Kidney (tissue), 14 donors: Measurements from ENCODE around the gene MPI. TPM values are rescaled to one million over a fixed set of nuclear protein-coding genes. Genes with fewer than 3 reads are reported as not detected.
"Not testable (repeated sequence)": the region's sequence is repeated elsewhere in the genome, so short reads cannot be mapped to it uniquely, and the experiment has no call there.

Experiments used
- DNase-seq, 5 donors: peaks; one replicate each; pipeline ENCODE4 v3.0.0-alpha.2; 2013 to 2020
- FAIRE-seq: peaks from 2 replicates; lab custom pipeline; 2012; peaks lifted over from hg19 to GRCh38; lab: Jason Lieb, UNC
- H3K27ac ChIP-seq, 2 donors: one replicate each; pipeline ENCODE4 v1.7.0; 2013; ENCODE audit warnings: low read depth in 2 of 2, low read length in 2 of 2, inconsistent platforms in 1 of 2
- H3K27me3 ChIP-seq: one replicate; pipeline ENCODE4 v1.7.1; 2013; ENCODE audit warnings: low read length, inconsistent platforms; ENCODE audit not compliant: control insufficient read depth, insufficient read depth
- H3K36me3 ChIP-seq, 3 donors: one replicate each; pipeline versions ENCODE4 v1.7.0 to v1.7.1; 2013; ENCODE audit warnings: low read length in 3 of 3, control low read depth in 1 of 3, inconsistent platforms in 1 of 3; ENCODE audit not compliant: insufficient read depth in 3 of 3, control insufficient read depth in 2 of 3
- H3K4me1 ChIP-seq, 3 donors: one replicate each; pipeline versions ENCODE4 v1.7.0 to v1.7.1; 2013; ENCODE audit warnings: low read length in 3 of 3, inconsistent platforms in 1 of 3, low read depth in 1 of 3; ENCODE audit not compliant: control insufficient read depth in 2 of 3, insufficient read depth in 2 of 3
- H3K4me3 ChIP-seq, 3 donors: one replicate each; pipeline versions ENCODE4 v1.7.0 to v1.8.1; 2013; ENCODE audit warnings: low read length in 3 of 3, control low read depth in 1 of 3, inconsistent platforms in 1 of 3
- H3K9ac ChIP-seq, 3 donors: one replicate each; pipeline versions ENCODE4 v1.7.0 to v1.7.1; 2013; ENCODE audit warnings: low read length in 3 of 3, control low read depth in 1 of 3, inconsistent platforms in 1 of 3
- H3K9me3 ChIP-seq, 3 donors: one replicate each; pipeline versions ENCODE4 v1.7.0 to v1.7.1; 2013; ENCODE audit warnings: low read length in 3 of 3, control low read depth in 1 of 3, inconsistent platforms in 1 of 3; ENCODE audit not compliant: control insufficient read depth in 2 of 3, insufficient read depth in 1 of 3
- CTCF ChIP-seq: IDR thresholded peaks from 3 replicates; pipeline ENCODE4 v1.5.1; 2012; ENCODE audit warnings: mild to moderate bottlenecking, moderate library complexity, borderline replicate concordance; ENCODE audit not compliant: insufficient read depth; ENCODE audit errors: extremely low read depth
- intact Hi-C: fragments of 100-400 bp; cut with DNase I; formaldehyde crosslinking; loops from one replicate; pipeline ENCODE4 v1.11.1; 2022
- polyA plus RNA-seq: library from polyadenylated mRNA; stranded (reverse); fragments of 350-450 nt; fragmentation: Illumina TruSeq; extraction: RNeasy Lipid Tissue Mini Kit (QIAGEN cat#74804); gene quantifications from one replicate; pipeline ENCODE4 v1.2.3, GENCODE V29; 2014; ENCODE audit warnings: low read depth, low replicate concordance; ENCODE audit not compliant: insufficient read depth
- total RNA-seq: library from RNA; stranded (reverse); fragmentation: NEBNext Ultra II Directional; extraction: Animal tissue kit (Norgen Biotek cat#: 25700); gene quantifications from one replicate; pipeline ENCODE4 v1.2.1, GENCODE V29; 2021
- donor health status: control.
- donor health status: control.
- donor health status: control.
- donor health status: control.
- donor health status: control.
- donor health status: DM: yes; HTN: yes; CAD: no.
- donor health status: Normal renal cell carcinoma (clear cell type).

MPI gene
- total and polyA plus RNA-seq, 2 donors from 2014 or later = 33.7 to 52.0 TPM

DNA sequence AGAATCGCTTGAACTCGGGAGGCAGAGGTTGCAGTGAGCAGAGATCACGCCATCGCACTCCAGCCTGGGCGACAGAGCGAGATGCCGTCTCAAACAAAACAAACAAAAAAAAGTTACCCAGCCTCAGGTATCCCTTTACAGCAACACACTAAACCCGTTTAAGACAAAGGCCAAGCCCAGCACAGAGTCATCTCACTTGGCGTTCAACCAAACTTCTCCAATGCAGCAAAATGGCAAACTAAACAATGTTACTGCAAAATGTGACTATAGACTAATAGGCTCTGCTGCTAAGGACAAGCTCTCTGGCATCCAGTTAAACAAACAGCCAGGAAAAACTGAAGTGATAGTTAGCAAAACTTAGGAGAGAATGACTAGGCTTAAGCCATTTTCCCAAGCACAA is 23.2 kb downstream of the MPI start:
- FAIRE-seq = no peak
- Histone ChIP-seq H3K27ac (no peak overlapping the region), H3K9me3 (no peaks in the 10 kb centered on the region), H3K9ac (no peak overlapping the region), H3K4me3 (no peak overlapping the region), H3K27me3 (no peaks in the 10 kb centered on the region), H3K4me1 (no peaks in the 10 kb centered on the region), H3K36me3 (peaks cover 0 to 14% (median 9%) of the 10 kb centered on the region in 3 donors)
- no peak for TF ChIP-seq CTCF
- no peak for DNase-seq
- intact Hi-C loops = no loop called here

DNA sequence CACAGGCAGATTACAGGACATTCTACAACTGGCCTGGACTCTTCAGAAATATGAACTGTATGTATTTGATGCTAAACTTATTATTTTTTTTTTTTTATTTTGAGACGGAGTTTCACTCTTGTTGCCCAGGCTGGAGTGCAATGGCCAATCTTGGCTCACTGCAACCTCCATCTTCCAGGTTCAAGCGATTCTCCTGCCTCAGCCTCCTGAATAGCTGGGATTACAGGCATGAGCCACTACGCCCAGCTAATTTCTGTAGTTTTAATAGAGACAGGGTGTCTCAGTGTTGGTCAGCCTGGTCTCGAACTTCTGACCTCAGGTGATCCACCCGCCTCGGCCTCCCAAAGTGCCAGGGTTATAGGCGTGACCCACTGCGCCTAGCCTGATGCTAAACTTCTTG is 24.0 kb downstream of the MPI start:
- H3K4me1 ChIP-seq, FAIRE-seq, H3K4me3 ChIP-seq, H3K27ac ChIP-seq, H3K27me3 ChIP-seq, DNase-seq, intact Hi-C loops, H3K9me3 ChIP-seq, H3K9ac ChIP-seq: not testable (repeated sequence)
- peaks cover 0 to 15% (median 10%) of the 10 kb centered on the region in 3 donors for H3K36me3 ChIP-seq

- no peak overlapping the region for H3K27ac ChIP-seq
- H3K4me3 ChIP-seq = no peak overlapping the region
- no peak for TF ChIP-seq CTCF
- DNase-seq (no peak), FAIRE-seq (no peak)
- no peaks in the 10 kb centered on the region for H3K9me3 ChIP-seq
- no peaks in the 10 kb centered on the region for H3K27me3 ChIP-seq
- no peaks in the 10 kb centered on the region for H3K4me1 ChIP-seq
- H3K9ac ChIP-seq = no peak overlapping the region
- intact Hi-C loops = no loop called here
- H3K36me3 ChIP-seq = peaks cover 0 to 31% (median 25%) of the 10 kb centered on the region in 3 donors
Observed at GRCh38 chr15:74917676-74918075, 27.8 kb downstream of the MPI start.

DNA sequence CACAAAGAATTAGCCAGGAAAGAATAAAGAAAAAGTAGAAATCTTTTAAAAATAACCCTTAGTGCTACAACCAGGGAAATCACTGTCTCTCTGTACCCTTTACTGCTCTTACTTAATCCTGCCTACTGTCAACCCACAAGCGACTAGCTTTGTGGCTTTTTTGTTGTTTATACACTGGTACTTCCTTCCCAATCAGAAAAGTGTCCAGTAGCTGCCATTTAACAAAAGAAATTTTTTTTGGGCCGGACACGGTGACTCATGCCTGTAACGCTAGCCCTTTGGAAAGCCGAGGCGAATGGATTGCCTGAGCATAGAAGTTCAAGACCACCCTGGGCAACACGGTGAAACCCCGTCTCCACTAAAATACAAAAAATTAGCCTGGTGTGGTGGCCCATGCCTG is 30.6 kb downstream of the MPI start:
- H3K9me3 ChIP-seq = no peaks in the 10 kb centered on the region
- H3K9ac ChIP-seq = no peak overlapping the region
- DNase-seq (no peak), FAIRE-seq (no peak)
- H3K4me3 ChIP-seq = no peak overlapping the region
- H3K4me1 ChIP-seq = no peaks in the 10 kb centered on the region
- TF ChIP-seq CTCF = no peak
- peaks cover 0 to 33% (median 20%) of the 10 kb centered on the region in 3 donors for H3K36me3 ChIP-seq
- H3K27ac ChIP-seq = no peak overlapping the region
- no peaks in the 10 kb centered on the region for H3K27me3 ChIP-seq
- intact Hi-C loops = no loop called here
